ENCODE results near the gene PGAP6.
"Not testable (repeated sequence)": the region's sequence is repeated elsewhere in the genome, so short reads cannot be mapped to it uniquely, and the experiment has no call there.

Gene PGAP6

GRCh38 chr16:333406-334094, 48.2 kb downstream of the PGAP6 start:
- 0 out of 2 replicates have a peak overlapping the region, but pooled peaks have one; percentile 25 for H3K27ac ChIP-seq
- no peak overlapping the region for H3K9ac ChIP-seq (ENCODE audit: insufficient read length)
- H3K9me3 ChIP-seq (ENCODE audit: low read depth, low read length), result no peaks in the 10 kb centered on the region
- no peak for TF ChIP-seq EZH2 (IDR thresholded peaks at IDR 0.05)
- TF ChIP-seq POLR2AphosphoS5 (IDR thresholded peaks at IDR 0.05; ENCODE audit: borderline replicate concordance, low read depth, low read length), result no peak
- TF ChIP-seq FOXP2 (optimal IDR thresholded peaks at IDR 0.05; ENCODE audit: control extremely low read depth, extremely low read length, insufficient read depth), result no peak
- DNase-seq (ENCODE audit: low read depth, low spot score), result no peak
- no peaks in the 10 kb centered on the region for H3K36me3 ChIP-seq (ENCODE audit: insufficient read depth, low read length)
- H3K4me3 ChIP-seq, result no peak overlapping the region

- not testable (repeated sequence) for H3K27ac ChIP-seq; H3K9ac ChIP-seq (ENCODE audit: insufficient read length); DNase-seq (ENCODE audit: low read depth, low spot score); H3K36me3 ChIP-seq (ENCODE audit: insufficient read depth, low read length); H3K4me3 ChIP-seq; H3K9me3 ChIP-seq (ENCODE audit: low read depth, low read length)
Measured at GRCh38 chr16:331181-331814, 50.5 kb downstream of the PGAP6 start.

GRCh38 chr16:330741-331140, 51.0 kb downstream of the PGAP6 start:
- Histone ChIP-seq H3K9ac (ENCODE audit: insufficient read length) (no peak overlapping the region), H3K27ac (no peak overlapping the region), H3K9me3 (ENCODE audit: low read depth, low read length) (no peaks in the 10 kb centered on the region), H3K4me3 (no peak overlapping the region), H3K36me3 (ENCODE audit: insufficient read depth, low read length) (no peaks in the 10 kb centered on the region)
- TF ChIP-seq FOXP2 (optimal IDR thresholded peaks at IDR 0.05; ENCODE audit: control extremely low read depth, extremely low read length, insufficient read depth) (no peak), POLR2AphosphoS5 (IDR thresholded peaks at IDR 0.05; ENCODE audit: borderline replicate concordance, low read depth, low read length) (no peak), EZH2 (IDR thresholded peaks at IDR 0.05) (no peak)
- DNase-seq (ENCODE audit: low read depth, low spot score), result no peak

GRCh38 chr16:325375-326145, 56.2 kb downstream of the PGAP6 start:
- peak overlapping the region; percentile 68 for H3K4me3 ChIP-seq
- no peaks in the 10 kb centered on the region for H3K9me3 ChIP-seq (ENCODE audit: low read depth, low read length)
- H3K27ac ChIP-seq, result no peak overlapping the region
- no peak for DNase-seq (ENCODE audit: low read depth, low spot score)
- H3K9ac ChIP-seq (ENCODE audit: insufficient read length), result no peak overlapping the region
- TF ChIP-seq EZH2 (IDR thresholded peaks at IDR 0.05) (no peak), POLR2AphosphoS5 (IDR thresholded peaks at IDR 0.05; ENCODE audit: borderline replicate concordance, low read depth, low read length) (no peak), FOXP2 (optimal IDR thresholded peaks at IDR 0.05; ENCODE audit: control extremely low read depth, extremely low read length, insufficient read depth) (no peak)
- no peaks in the 10 kb centered on the region for H3K36me3 ChIP-seq (ENCODE audit: insufficient read depth, low read length)

GRCh38 chr16:324451-325334, 57.1 kb downstream of the PGAP6 start:
- TF ChIP-seq POLR2AphosphoS5 (IDR thresholded peaks at IDR 0.05; ENCODE audit: borderline replicate concordance, low read depth, low read length) (no peak), FOXP2 (optimal IDR thresholded peaks at IDR 0.05; ENCODE audit: control extremely low read depth, extremely low read length, insufficient read depth) (no peak)
- Histone ChIP-seq H3K9ac (ENCODE audit: insufficient read length) (no peak overlapping the region), H3K27ac (no peak overlapping the region), H3K4me3 (peak overlapping the region; percentile 68), H3K36me3 (ENCODE audit: insufficient read depth, low read length) (no peaks in the 10 kb centered on the region), H3K9me3 (ENCODE audit: low read depth, low read length) (no peaks in the 10 kb centered on the region)
- no peak for DNase-seq (ENCODE audit: low read depth, low spot score)

- no peaks in the 10 kb centered on the region for H3K36me3 ChIP-seq (ENCODE audit: insufficient read depth, low read length)
- no peak for DNase-seq (ENCODE audit: low read depth, low spot score)
- no peak overlapping the region for H3K27ac ChIP-seq
- TF ChIP-seq EZH2 (IDR thresholded peaks at IDR 0.05) (no peak), POLR2AphosphoS5 (IDR thresholded peaks at IDR 0.05; ENCODE audit: borderline replicate concordance, low read depth, low read length) (no peak), FOXP2 (optimal IDR thresholded peaks at IDR 0.05; ENCODE audit: control extremely low read depth, extremely low read length, insufficient read depth) (no peak)
- H3K9me3 ChIP-seq (ENCODE audit: low read depth, low read length), result no peaks in the 10 kb centered on the region
- H3K4me3 ChIP-seq, result no peak overlapping the region
- no peak overlapping the region for H3K9ac ChIP-seq (ENCODE audit: insufficient read length)
Measured at GRCh38 chr16:324201-324450, 57.7 kb downstream of the PGAP6 start.

- H3K9ac ChIP-seq (ENCODE audit: insufficient read length), result no peak overlapping the region
- no peaks in the 10 kb centered on the region for H3K36me3 ChIP-seq (ENCODE audit: insufficient read depth, low read length)
- TF ChIP-seq POLR2AphosphoS5 (IDR thresholded peaks at IDR 0.05; ENCODE audit: borderline replicate concordance, low read depth, low read length) (no peak), EZH2 (IDR thresholded peaks at IDR 0.05) (no peak), FOXP2 (optimal IDR thresholded peaks at IDR 0.05; ENCODE audit: control extremely low read depth, extremely low read length, insufficient read depth) (no peak)
- no peak overlapping the region for H3K4me3 ChIP-seq
- H3K9me3 ChIP-seq (ENCODE audit: low read depth, low read length), result no peaks in the 10 kb centered on the region
- no peak overlapping the region for H3K27ac ChIP-seq
- no peak for DNase-seq (ENCODE audit: low read depth, low spot score)
Measured at GRCh38 chr16:322476-323143, 59.2 kb downstream of the PGAP6 start.

GRCh38 chr16:321532-321931, 60.2 kb downstream of the PGAP6 start:
- Histone ChIP-seq H3K9me3 (ENCODE audit: low read depth, low read length) (no peaks in the 10 kb centered on the region), H3K9ac (ENCODE audit: insufficient read length) (no peak overlapping the region), H3K4me3 (no peak overlapping the region), H3K27ac (no peak overlapping the region), H3K36me3 (ENCODE audit: insufficient read depth, low read length) (no peaks in the 10 kb centered on the region)
- TF ChIP-seq FOXP2 (optimal IDR thresholded peaks at IDR 0.05; ENCODE audit: control extremely low read depth, extremely low read length, insufficient read depth) (no peak), POLR2AphosphoS5 (IDR thresholded peaks at IDR 0.05; ENCODE audit: borderline replicate concordance, low read depth, low read length) (no peak), EZH2 (IDR thresholded peaks at IDR 0.05) (no peak)
- no peak for DNase-seq (ENCODE audit: low read depth, low spot score)
